Cardiac muscle cell (in vitro differentiated cells and primary cell): ENCODE measurements around the gene TEX13C. TPM values are rescaled to one million over a fixed set of nuclear protein-coding genes. Genes with fewer than 3 reads are reported as not detected.
A peak's percentile ranks its signal among the peaks of the same experiment; 100 is the strongest.

Source experiments
- DNase-seq, 2 donors: peaks; one replicate each; pipeline versions ENCODE4 v3.0.0 to v3.0.0-alpha.2; 2010 to 2017; ENCODE audit warnings: low read depth in 1 of 2, low spot score in 1 of 2
- H3K27ac ChIP-seq: fragments of 200-600 bp; sonication (generic); 2 replicates; pipeline ENCODE4 v1.5.1; 2016
- H3K27me3 ChIP-seq: fragments of 200-600 bp; sonication (generic); 2 replicates; pipeline ENCODE4 v1.6.0; 2016; ENCODE audit warnings: control low read depth
- H3K36me3 ChIP-seq: fragments of 200-600 bp; sonication (generic); 2 replicates; pipeline ENCODE4 v1.5.1; 2016; ENCODE audit warnings: control low read depth
- H3K4me1 ChIP-seq: fragments of 200-600 bp; sonication (generic); 2 replicates; pipeline ENCODE4 v1.8.1; 2017; ENCODE audit warnings: low read depth, mild to moderate bottlenecking, mixed run types
- H3K4me3 ChIP-seq: fragments of 200-600 bp; sonication (generic); 2 replicates; pipeline ENCODE4 v1.5.1; 2016; ENCODE audit warnings: mild to moderate bottlenecking
- H3K9me3 ChIP-seq: fragments of 200-600 bp; sonication (generic); 2 replicates; pipeline ENCODE4 v1.5.1; 2017; ENCODE audit warnings: low read depth, mild to moderate bottlenecking, control low read depth
- polyA plus RNA-seq: library from polyadenylated mRNA; unstranded; fragments of >200 nt; fragmentation: Nextera tagmentation; extraction: Ambion mirVana; gene quantifications from 2 replicates; pipeline ENCODE4 v1.2.1, GENCODE V29; 2016
- total RNA-seq: library from RNA; depleted of rRNA; stranded (reverse); fragments of >200 nt; gene quantifications from 2 replicates; pipeline ENCODE4 v1.2.3, GENCODE V29; 2016
- TF ChIP-seq, protein P1 (sequence below): IDR thresholded peaks from 2 replicates; pipeline ENCODE4 v1.5.1; 2012; ENCODE audit warnings: low read depth, mild to moderate bottlenecking, low read length

TEX13C gene
- total and polyA plus RNA-seq, 2 experiments from 2014 or later, result not detected

DNA sequence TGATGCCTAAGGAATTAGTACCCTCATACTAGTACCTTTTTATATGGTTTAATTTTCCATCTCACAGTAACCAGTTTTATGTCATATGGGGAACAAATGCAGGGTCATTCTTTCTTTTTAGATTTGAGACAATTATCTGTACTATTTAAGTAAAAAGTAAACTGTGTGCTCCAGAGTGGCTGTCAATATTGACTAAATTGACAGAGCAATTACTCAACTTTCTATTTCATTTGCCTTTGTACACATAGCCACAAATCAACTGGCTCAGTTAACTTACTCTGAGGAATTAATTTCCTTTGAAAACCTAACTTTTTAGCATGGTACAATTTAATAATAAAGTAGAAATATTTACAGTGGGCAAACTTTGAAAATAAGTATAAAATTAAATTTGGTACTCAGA is 28.5 kb upstream of the TEX13C start:
- Histone ChIP-seq H3K4me1 (no peaks in the 10 kb centered on the region), H3K9me3 (no peaks in the 10 kb centered on the region), H3K27me3 (no peaks in the 10 kb centered on the region), H3K36me3 (no peaks in the 10 kb centered on the region), H3K27ac (no peak overlapping the region), H3K4me3 (no peak overlapping the region)
- TF ChIP-seq, protein P1, sequence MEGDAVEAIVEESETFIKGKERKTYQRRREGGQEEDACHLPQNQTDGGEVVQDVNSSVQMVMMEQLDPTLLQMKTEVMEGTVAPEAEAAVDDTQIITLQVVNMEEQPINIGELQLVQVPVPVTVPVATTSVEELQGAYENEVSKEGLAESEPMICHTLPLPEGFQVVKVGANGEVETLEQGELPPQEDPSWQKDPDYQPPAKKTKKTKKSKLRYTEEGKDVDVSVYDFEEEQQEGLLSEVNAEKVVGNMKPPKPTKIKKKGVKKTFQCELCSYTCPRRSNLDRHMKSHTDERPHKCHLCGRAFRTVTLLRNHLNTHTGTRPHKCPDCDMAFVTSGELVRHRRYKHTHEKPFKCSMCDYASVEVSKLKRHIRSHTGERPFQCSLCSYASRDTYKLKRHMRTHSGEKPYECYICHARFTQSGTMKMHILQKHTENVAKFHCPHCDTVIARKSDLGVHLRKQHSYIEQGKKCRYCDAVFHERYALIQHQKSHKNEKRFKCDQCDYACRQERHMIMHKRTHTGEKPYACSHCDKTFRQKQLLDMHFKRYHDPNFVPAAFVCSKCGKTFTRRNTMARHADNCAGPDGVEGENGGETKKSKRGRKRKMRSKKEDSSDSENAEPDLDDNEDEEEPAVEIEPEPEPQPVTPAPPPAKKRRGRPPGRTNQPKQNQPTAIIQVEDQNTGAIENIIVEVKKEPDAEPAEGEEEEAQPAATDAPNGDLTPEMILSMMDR, result no peak
- DNase-seq, result no peak

DNA sequence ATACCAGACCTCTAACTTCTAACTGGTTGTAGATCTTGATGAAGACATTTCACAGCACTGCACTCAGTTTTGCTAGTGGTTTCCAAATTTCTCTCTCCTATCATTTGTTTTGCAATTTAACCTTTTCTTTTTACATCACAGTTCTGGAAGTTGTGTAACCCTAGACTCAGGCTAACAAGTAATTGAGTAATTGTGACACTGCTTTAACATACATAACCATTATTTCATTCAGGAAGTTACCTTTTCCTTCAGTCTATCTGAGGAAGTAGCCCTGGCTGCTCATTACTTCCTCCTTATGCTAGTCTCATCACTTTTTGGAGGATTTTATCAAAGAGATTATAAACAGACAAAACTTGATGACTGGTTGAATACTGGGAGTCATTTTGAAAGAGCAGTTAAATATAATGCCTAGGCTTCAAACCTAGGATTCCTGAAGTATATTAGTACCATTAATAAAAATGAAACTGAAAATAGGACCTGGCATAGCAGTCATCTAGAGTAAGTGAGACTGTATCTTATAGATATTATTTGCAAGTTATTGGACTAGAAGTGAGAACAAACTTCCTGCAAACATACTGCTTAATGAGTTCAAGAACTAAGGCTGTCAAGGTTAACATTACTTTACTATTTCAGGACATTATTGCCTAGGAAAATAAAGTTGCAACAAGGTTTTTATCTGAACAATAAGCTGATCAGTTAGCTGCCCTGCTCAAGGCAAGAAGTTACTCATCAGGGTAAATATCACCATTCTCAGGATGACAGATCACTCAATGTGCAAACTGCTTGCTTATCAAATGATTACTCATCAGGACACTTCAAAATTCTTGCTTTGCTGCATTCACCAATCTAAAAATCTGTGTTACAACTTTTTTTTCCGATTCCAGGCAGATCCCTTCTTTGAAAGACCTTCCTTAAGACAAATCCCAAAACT is 25.6 kb upstream of the TEX13C start:
- Histone ChIP-seq H3K27ac (no peak overlapping the region), H3K36me3 (no peaks in the 10 kb centered on the region), H3K27me3 (no peaks in the 10 kb centered on the region), H3K4me3 (no peak overlapping the region), H3K9me3 (no peaks in the 10 kb centered on the region), H3K4me1 (no peaks in the 10 kb centered on the region)
- TF ChIP-seq, protein P1, result no peak
- DNase-seq, result peak in 1 of 2 donors; percentile 0

DNA sequence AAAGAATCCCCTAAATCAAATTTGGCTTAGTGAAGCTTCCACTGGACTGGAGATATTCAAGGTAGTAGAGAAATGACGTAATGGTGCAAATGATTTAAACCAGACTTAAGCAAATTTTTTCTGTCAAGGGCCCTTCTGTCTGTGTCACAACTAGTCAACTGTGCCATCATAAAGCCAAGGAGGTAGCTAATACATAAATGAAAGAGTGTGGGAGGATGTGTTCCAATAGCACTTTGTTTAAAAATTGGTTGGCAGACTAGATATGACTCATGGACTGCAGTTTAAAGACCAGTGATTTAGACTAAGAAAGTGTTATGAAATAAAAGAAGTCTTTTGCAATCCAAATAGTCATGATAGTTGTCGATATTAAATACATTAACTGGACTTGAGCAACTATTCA is 24.3 kb upstream of the TEX13C start:
- H3K4me1 ChIP-seq, result no peaks in the 10 kb centered on the region

DNA sequence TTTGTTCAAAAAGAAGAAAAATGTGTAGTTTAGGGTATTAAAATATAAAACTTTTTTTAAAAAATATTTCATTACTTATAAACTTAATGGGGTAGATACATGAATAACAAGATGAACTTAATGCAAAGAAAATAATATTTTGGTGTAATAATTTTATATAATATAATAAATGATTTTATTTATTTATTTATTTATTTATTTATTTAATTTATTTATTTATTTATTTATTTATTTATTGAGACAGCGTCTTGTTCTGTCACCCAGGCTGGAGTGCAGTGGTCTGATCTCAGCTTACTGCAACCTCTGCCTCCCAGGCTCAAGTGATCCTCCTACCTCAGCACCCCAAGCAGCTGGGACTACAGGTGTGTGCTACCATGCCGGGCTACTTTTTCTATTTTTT is 20.8 kb upstream of the TEX13C start:
- Histone ChIP-seq H3K9me3 (no peaks in the 10 kb centered on the region), H3K36me3 (no peaks in the 10 kb centered on the region), H3K27ac (no peak overlapping the region), H3K4me1 (no peaks in the 10 kb centered on the region), H3K4me3 (no peak overlapping the region), H3K27me3 (no peaks in the 10 kb centered on the region)
- no peak for DNase-seq
- TF ChIP-seq, protein P1, result no peak

More for the DNA sequence above, 24.3 kb upstream of the TEX13C start:
- Histone ChIP-seq H3K4me3 (no peak overlapping the region), H3K36me3 (no peaks in the 10 kb centered on the region), H3K27ac (no peak overlapping the region), H3K27me3 (no peaks in the 10 kb centered on the region), H3K9me3 (no peaks in the 10 kb centered on the region)
- no peak for DNase-seq
- TF ChIP-seq, protein P1, result no peak

DNA sequence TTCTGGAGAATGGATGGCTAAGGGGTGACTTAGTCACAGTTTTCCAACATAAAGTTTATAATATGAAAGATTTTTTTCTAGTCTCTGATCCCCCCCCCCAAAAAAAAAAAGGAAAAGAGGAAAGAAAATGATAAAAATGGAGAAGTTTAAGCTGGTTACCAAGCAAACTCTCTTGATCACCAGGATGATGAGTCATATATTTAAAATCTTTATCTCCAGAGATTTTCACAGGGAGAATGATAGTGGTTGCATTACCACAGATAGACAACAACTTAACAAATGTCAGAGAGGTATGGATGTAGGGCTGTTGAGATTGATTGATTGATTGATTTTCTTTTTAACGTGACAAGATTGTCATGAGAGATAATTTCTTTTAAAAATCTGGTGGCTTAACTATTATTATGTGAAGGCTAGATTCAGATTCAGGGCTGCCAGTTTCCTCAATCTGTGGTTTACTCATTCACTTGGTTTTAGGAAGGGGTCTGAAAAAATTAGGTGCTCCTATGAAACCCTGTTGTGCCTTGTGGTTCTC is 13.3 kb upstream of the TEX13C start:
- Histone ChIP-seq H3K9me3 (no peaks in the 10 kb centered on the region), H3K4me1 (no peaks in the 10 kb centered on the region), H3K27me3 (no peaks in the 10 kb centered on the region), H3K4me3 (no peak overlapping the region), H3K27ac (no peak overlapping the region), H3K36me3 (no peaks in the 10 kb centered on the region)
- DNase-seq, result no peak
- TF ChIP-seq, protein P1, result no peak
